Measurements from ENCODE around the gene MAP4K5. TPM values are rescaled to one million over a fixed set of nuclear protein-coding genes. Genes with fewer than 3 reads are reported as not detected.

Gene MAP4K5
- total RNA-seq, 1 experiment from 2014 or later: 39.1 TPM

GRCh38 chr14:50452979-50453705, 79.2 kb downstream of the MAP4K5 start:
- ATAC-seq: no peak
- H3K4me3 ChIP-seq (replicated peaks in 1 of 2; ENCODE audit: low read depth in 1 of 2, low read length in 2 of 2): no peak overlapping the region
- ChIA-PET POLR2A (no interaction called here), RAD21 (ENCODE audit: low non-redundant PET in 1 of 2, low total read pairs in 2 of 2, uncharacterized antibody in 2 of 2, unreplicated experiment in 2 of 2) (no interaction called here), CTCF (no interaction called here)
- no peak overlapping the region for H3K4me2 ChIP-seq (ENCODE audit: low read length)
- H3K9ac ChIP-seq (ENCODE audit: low read length): no peak overlapping the region
- H3K27ac ChIP-seq (ENCODE audit: low read depth, low read length): no peak overlapping the region
- H3K9me2 ChIP-seq (ENCODE audit: insufficient read depth): no peaks in the 10 kb centered on the region
- peaks cover 2 to 6% of the 10 kb centered on the region in 2 experiments for H3K4me1 ChIP-seq (ENCODE audit: control insufficient read depth in 1 of 2, insufficient read depth in 2 of 2, low read length in 2 of 2)
- no TSS peak for BruUV-seq (replicated peaks)
- intact Hi-C loops (cut with micrococcal nuclease): no loop called here
- no peaks in the 10 kb centered on the region for H4K20me1 ChIP-seq (ENCODE audit: insufficient read depth)
- peaks cover 25 to 42% of the 10 kb centered on the region in 2 experiments for H3K36me3 ChIP-seq (ENCODE audit: control insufficient read depth in 1 of 2, insufficient read depth in 2 of 2, low read length in 2 of 2)
- H2AFZ ChIP-seq (ENCODE audit: low read depth, low read length, poor library complexity, severe bottlenecking): no peak overlapping the region
- no peaks in the 10 kb centered on the region for H3K9me3 ChIP-seq (ENCODE audit: control insufficient read depth in 1 of 2, insufficient read depth in 1 of 2, low read depth in 1 of 2, low read length in 2 of 2)
- H3K27me3 ChIP-seq (ENCODE audit: insufficient read depth, low read length): no peaks in the 10 kb centered on the region
- no peaks in the 10 kb centered on the region for H3K79me2 ChIP-seq (ENCODE audit: insufficient read depth, low read length)
- no peak for TF ChIP-seq ZFX (IDR thresholded peaks at IDR 0.05)
- no peak for TF ChIP-seq TCF7L2 (IDR thresholded peaks at IDR 0.05; ENCODE audit: borderline replicate concordance, extremely low read depth, insufficient read depth, insufficient read length)
- TF ChIP-seq YY1 (IDR thresholded peaks at IDR 0.05; ENCODE audit: extremely low read depth, insufficient replicate concordance, low read depth, low read length): no peak
- no peak for TF ChIP-seq CBX3 (IDR thresholded peaks at IDR 0.05; ENCODE audit: low read depth)
- no peak for TF ChIP-seq EZH2phosphoT487 (IDR thresholded peaks at IDR 0.05; ENCODE audit: borderline replicate concordance)
- no peak for TF ChIP-seq EGR1 (IDR thresholded peaks at IDR 0.05; ENCODE audit: low read depth)
- TF ChIP-seq CTCF (IDR thresholded peaks at IDR 0.05 in 2 of 3, conservative IDR thresholded peaks at IDR 0.05 in 1 of 3; ENCODE audit: borderline replicate concordance in 1 of 3, insufficient read depth in 1 of 3, low read depth in 2 of 3, low read length in 2 of 3): no peak
- TF ChIP-seq FOSL1 (IDR thresholded peaks at IDR 0.05; ENCODE audit: low read depth): no peak
- no peak for DNase-seq (ENCODE audit: low read depth, low spot score)
